Measurements from ENCODE around the gene GARRE1.
"Not testable (repeated sequence)": the region's sequence is repeated elsewhere in the genome, so short reads cannot be mapped to it uniquely, and the experiment has no call there.

GARRE1 gene

DNA sequence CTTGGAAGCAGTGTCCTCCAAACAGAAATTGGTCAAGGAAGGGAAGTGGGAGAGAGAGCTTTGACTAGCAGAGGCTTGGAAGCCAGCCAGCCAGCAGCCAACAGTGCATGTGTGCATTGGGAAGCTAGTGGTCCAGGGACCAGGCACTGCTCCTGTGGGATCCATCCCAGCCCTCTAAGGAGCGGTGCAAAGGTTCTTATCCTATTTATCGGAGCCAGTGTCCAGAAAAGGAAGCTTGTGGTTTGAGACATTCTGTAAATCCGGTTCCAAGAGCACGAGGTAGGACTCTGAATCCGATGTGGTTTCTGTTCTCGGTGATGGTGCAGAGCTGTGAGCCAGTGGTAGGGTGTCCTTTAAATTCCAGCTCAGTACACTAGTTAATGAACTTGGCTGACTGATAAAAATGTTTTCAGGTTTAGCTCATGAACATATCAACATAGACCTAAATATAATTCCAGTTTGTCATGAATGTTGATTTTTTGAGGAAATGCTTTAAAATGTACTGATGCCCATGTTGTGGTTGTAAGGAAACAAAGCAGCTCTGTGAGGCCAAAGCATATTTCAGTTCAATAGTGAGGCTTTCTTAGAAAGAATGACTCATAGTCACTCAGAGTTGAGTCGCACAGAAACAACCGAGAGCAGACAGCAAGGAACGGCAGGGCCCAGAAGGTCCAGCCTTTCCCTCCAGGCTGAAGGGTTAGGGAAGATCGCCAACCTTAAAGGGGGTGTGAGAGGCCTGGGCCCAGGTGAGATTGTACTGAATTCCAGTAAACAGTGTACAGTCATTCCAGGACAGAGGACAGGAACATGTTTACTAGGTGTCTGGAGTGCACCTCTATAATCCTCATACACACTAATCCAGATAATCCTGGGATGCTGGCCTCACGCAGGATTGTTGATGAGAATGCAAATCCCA, 21.5 kb upstream of the GARRE1 start:
- DNase-seq = peak in 1 of 5 experiments; percentile 76

DNA sequence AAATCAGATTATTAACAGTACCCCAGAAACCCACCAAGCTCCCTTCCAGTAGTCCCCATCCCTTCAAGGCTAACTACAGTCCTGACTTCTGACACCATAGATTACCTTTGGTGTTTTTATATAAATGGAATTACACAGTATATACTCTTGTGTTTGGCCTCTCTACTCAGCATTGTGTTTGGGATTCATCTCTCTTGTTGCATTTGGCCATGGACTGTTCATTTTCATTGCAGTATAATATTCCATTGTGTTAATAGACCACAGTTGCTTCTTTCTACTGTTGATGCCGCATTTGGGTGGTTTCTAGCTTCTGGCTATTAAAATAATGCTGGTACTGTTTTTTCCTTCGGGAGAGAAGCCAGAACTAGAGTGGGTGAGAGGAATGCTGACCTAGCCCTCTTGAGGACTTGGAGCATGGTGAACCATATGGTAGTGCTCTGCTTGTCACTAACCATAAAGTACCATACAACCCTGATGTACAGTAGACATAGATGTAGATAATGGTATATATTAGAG, 18.9 kb upstream of the GARRE1 start:
- DNase-seq = no peak

DNA sequence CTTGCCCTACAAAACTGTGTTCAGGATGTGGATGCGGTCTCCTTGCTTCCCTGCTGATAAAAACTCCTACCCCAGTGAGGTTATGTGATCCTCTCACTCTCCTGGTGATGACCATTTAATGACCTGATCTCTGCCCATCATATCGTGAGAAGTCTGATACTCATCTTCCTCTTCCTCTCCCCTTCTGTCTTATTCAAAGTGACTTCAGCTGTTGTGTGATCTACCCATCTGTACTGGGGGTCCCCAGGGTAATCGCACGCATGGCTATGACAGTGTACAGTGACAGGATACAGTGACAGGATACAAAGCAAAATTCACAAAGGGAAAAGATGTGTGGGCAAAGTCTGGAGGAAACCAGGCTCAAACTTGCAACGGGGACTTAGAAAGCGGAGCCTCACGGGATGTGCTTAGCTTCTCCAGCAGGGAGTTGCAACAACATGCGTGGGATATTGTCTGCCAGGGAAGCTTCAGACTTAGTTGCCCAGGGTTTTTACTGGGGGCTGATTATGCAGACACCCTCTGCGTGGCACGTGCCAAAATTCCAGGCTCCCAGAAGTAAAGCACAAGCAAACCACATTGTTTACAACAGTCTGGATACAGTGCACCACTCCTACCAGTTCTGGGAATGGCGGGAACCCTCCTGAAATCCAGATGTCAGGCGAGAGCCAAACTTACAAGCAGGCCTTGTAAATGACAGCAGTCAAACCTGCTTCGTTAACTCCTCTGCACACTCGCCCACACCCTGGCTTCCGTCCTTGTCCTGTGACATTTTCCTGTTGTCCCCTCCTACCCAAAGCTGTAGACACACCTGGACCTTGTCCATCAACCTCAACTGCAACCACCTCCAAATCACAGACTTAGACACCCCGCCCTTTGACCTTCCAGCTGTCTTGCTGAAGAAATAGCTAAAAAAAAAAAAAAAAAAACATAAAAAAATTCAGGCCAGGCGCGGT, 18.0 kb upstream of the GARRE1 start:
- DNase-seq = no peak

DNA sequence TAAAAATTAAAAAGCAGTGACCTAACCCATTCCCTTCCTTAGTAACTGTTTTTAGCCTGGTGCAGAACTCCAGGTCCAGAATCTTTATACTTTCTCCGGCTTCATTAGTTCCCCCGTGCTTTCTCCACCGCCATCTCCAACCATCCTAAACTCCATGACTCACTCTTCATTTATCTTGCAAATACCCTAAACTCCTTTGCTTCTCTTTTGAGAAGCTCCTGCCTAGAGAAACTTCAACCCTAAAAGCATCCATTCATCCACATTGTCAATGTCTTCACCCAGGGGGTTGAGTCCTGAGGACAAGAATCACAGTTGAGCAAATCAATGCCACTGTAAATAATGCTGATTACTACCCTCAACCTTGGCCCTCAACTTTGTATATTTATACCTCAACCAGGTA, 17.1 kb upstream of the GARRE1 start:
- no peak for DNase-seq

DNA sequence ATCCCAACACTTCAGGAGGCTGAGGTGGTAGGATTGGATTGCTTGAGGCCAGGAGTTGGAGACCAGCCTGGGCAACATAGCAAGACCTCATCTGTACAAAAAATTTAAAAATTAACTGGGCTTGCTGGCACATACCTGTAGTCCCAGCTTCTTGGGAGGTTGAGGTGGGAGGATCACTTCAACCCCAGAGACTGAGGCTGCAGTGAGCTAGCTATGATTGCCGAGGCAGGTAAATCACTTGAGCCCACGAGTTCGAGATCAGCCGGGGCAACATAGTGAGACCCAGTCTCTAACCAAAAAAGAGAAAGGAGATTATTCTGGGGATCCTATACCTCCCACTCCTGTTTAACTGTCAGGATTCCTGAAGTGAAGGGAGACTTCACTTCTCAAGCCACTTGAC, 16.4 kb upstream of the GARRE1 start:
- no peak for DNase-seq

DNA sequence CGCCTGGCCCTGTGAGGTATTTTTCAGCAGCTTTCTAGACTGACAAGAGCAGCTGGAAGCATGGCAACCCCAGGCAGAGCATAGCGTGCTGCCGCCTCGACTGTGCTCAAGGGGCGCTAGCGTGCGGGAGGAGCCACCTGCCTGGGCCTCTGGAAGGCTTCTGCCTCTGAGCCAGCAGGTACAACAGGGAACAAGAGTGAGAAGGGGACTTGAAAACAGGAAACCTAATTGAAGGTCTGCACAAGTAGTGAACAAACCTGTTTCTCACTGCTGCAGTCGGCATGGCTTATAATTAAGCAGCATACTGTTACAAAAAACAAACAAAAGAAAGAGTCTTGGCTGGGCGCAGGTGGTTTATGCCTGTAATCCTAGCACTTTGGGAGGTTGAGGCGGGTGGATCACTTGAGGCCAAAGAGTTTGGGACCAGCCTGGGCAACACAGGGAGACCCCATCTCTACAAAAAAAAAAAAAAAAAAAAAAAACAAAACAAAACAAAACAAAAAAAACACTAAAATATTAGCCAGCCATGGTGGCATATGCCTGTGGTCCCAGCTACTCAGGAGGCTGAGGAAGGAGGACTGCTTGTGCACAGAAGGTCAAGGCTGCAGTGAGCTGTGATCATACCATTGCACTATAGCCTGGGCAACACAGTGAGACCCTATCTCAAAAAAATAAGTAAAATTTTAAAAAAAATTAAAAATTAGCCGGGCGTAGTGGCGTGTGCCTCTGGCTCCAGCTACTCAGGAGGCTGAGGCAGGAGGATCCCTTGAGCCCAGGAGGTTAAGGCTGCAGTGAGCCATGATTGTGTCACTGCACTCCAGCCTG, 12.6 kb upstream of the GARRE1 start:
- DNase-seq = peak in 1 of 5 experiments; percentile 53

DNA sequence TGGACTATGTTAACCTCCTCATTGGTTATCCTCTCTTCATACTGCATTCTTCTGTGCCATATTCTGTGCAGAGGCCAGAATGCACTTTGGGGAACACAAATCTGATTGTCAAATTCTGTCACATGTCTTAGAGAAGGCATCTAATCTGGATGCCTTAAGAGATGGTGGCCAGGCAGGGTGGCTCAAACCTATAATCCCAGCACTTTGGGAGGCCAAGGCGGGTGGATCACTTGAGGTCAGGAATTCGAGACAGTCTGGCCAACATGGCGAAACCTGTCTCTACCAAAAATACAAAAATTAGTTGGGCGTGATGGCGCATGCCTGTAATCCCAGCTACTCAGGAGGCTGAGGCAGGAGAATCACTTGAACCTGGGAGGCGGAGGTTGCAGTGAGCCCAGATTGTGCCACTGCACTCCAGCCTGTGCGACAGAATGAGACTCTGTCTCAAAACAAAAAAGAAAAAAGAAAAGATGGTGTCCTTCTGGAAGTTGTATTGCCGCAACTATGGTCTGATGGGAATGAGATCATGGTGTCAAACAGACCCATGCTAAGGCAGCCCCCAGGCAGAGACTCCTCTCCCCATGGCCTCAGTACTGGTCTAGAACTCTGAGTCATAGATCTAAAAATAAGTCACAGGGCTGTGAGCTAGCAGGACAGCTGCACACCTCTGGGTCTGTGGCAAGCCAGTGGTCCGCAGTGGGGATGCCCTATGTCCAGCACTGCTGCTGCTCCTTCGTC, 11.0 kb upstream of the GARRE1 start:
- DNase-seq = not testable (repeated sequence)

DNA sequence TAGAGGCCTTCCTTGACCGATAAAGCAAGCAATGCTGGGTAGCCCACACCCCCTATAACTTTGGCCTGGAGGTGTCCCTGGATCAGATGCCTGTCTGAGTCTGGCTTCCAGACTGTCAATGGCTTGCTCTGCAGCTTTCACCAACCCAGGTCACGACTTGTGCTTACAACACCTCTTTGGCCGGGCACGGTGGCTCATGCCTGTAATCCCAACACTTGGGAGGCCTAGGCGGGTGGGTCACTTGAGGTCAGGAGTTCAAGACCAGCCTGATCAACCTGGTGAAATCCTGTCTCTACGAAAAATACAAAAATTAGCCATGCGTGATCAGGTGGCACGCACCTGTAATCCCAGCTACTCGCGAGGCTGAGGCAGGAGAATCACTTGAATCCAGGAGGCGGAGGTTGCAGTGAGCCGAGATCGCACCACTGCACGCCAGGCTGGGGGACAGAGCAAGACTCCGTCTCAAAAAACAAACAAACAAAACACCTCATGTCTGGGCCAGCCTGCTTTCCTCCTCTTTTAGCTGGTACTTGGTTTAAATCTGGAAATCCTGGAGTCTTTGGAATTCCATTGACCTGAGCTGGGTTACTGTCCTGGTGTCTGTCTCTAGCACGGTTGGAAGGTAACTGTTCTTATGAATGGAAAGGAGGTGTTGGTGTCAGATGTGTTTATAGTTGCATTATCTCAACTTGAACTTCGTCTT, 10.3 kb upstream of the GARRE1 start:
- DNase-seq = no peak

DNA sequence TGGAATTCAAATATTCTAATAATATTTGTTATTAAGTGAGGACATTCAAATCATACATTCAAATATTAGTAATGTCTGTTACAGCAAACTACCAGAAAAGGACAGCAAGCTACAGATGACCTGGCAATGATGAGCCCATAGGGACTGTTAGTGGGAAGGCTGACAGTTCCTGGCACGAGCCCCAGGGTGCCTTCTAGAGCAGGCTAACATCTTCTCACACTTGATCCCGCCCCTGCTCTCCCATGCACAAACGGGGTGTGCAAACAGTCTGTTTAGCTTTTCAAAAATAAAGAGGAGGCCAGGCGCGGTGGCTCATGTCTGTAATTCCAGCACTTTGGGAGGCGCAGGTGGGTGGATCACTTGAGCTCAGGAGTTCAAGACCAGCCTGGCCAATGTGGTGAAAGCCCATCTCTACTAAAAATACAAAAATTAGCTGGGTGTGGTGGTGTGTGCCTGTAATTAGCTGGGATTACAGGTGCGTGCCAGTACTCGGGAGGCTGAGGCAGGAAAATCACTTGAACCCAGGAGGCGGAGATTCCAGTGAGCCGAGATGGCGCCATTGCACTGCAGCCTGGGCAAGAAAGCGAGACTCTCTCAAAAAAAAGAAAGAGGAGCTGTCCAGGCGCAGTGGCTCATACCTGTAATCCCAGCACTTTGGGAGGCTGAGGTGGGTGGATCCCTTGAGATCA, 9.6 kb upstream of the GARRE1 start:
- DNase-seq = no peak

DNA sequence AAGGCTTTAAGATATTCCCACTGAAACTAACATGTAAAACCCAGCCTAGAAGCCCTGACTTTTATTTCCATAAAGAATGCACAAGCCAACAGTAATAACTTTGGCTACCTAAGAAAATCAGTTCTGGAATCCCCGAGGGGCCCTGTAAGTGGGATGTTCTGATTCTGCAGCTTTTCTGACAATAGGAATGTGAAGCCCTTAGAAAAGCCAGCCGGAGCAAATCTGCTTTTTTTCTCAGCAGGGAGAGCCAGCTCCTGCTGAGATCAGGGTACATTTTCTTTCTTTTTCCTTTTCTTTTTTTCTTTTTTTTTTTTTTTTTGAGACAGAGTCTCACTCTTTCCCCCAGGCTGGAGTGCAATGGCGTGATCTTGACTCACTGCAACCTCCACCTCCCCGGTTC, 8.0 kb upstream of the GARRE1 start:
- DNase-seq = no peak

DNA sequence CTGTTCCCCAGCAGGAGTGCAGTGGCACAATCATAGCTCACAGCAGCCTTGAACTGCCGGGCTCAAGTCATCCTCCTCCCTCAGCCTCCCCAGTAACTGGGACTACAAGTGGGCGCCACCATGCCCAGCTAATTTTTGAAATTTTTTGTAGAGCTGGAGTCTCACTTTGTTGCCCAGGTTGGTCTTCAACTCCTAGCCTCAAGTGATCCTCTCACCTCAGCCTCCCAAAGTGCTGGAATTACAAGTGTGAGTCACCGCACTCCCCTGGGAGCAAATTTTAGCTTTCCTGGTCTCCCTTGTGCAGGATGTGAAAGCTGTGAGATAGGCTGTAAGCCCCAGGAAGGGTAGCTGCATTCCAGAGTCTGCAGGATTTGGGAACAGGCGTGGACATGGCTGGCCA, 5.4 kb upstream of the GARRE1 start:
- DNase-seq = no peak

DNA sequence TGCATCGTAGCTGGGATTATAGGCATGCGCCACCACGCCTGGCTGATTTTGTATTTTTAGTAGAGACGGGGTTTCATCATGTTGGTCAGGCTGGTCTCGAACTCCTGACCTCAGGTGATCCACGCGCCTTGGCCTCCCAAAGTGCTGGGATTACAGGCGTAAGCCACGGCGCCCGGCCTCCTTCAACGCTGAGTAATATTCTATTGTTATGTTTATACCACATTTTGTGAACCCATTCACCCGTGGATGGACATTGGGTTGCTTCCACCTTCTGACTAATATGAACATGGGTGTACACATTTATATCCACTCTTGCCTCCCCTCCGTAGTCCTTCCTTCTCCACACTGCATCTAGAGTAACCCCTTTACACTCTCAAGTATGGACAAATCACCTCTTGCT, 1.2 kb upstream of the GARRE1 start:
- not testable (repeated sequence) for DNase-seq

DNA sequence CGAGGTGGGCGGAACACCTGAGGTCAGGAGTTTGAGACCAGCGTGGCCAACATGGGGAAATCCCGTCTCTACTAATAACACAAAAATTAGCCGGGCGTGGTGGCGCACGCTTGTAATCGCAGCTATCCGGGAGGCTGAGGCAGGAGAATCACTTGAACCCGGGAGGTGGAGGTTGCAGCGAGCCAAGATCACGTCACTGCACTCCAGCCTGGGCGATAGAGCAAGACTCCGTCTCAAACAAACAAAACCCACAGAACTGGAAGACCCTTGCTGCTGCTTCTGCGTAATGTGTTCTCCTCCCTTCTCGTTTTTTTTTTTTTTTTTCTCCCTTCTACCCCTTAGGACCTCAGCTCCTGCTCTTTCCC, 691 bp upstream of the GARRE1 start:
- not testable (repeated sequence) for DNase-seq

DNA sequence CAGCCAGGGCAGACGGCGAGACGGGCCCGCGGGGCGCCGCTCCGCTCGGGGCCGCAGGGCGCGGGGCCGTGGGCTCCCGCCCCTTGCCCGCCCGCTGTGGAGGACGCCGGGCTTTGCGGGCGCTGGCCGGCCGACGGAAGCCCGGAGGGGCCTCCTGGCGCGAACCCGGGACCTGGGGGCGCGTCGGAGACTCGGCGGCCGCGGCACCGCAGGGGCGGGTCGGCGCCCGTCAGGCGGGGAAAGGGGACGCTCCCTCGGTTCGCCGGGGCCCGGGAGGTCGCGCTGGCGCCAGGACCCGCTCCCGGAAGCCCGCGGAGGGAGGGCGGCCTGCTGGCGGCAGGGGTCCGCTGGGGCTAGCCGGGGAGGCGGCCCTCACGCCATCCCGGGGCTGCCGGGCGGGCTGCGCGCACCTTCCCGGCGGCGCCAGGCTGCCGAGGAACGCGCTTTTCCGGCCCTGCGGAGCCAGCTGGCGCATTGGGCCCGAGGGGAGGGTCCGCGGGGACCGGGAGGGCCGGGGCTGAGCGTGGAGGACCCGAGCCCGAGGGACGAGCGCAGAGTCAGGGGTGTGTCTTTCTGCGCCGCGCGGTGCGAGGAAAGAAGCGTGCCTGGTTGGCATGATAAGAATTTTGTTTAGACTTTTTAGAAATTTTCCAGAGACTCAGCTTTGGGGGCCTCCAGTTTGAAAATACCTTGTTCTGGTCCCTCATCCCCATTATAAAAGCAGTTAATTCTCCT, 511 bp downstream of the GARRE1 start:
- peak in 4 of 5 experiments; percentile 10 to 65 (median 22) for DNase-seq

DNA sequence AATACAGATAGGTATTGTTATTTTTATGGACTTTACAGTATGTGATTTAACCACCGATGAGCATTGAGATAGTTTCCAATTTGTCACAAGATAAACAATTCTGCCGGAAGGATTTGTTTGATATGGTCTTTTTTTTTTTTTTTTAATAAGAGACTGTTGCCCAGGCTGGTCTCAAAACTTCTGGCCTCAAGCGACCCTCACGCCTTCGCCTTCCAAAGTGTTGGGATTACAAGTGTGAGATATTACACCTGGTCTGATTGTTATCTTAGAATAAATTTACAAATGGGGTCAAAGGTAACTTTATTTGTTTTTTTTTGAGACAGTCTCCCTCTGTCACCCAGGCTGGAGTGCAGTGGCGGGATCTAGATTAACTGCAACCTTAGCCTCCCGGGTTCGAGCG, 1.2 kb downstream of the GARRE1 start:
- DNase-seq = no peak

DNA sequence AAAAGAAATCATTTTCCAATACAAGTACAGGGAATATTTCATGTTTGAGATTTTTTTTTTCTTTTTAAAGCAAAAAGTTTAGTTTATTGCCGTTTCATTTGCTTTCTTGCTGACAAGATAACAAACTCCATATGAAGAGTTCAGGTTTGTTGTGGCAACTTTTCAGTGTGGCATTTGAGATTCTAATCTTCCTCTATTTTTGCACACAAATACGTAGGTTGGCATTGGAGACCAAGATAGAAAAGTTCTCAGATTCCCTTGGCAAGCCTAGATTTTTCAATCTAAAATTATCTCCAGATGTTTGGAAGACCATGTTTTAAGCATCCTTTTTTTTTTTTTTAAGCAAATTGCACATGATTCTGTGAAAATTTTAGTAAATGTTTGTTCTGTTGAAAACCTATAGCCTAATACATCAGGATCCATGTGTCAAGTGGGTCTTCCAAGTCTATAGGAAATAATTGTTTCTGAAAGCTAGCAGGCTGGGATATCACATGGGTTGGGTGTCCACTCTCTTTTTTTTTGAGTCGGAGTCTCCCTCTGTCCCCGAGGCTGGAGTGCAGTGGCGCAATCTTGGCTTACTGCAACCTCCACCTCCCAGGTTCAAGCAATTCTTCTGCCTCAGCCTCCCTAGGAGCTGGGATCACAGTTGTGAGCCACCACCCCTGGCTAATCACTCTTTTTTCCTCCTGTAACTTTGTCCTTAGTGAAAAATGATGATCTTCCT, 2.6 kb downstream of the GARRE1 start:
- DNase-seq = peak in 1 of 5 experiments; percentile 34

DNA sequence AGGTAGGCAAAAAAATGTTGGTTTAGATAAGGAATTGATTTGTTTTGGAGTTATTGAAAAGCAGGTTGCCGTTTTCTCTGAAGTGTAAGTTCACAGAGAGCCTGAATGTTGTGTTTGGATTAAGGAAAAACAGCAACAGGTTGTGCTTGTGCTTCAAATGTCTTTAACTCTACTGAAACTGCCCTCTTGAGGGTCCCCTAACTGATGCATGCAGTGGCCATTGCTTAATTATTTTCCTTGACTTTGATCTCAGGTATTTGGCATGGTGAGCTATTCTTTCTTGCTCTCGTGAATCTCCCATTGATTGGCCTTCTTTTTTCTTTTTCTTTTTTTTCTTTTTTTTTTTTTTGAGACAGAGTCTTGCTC, 3.2 kb downstream of the GARRE1 start:
- DNase-seq = no peak

DNA sequence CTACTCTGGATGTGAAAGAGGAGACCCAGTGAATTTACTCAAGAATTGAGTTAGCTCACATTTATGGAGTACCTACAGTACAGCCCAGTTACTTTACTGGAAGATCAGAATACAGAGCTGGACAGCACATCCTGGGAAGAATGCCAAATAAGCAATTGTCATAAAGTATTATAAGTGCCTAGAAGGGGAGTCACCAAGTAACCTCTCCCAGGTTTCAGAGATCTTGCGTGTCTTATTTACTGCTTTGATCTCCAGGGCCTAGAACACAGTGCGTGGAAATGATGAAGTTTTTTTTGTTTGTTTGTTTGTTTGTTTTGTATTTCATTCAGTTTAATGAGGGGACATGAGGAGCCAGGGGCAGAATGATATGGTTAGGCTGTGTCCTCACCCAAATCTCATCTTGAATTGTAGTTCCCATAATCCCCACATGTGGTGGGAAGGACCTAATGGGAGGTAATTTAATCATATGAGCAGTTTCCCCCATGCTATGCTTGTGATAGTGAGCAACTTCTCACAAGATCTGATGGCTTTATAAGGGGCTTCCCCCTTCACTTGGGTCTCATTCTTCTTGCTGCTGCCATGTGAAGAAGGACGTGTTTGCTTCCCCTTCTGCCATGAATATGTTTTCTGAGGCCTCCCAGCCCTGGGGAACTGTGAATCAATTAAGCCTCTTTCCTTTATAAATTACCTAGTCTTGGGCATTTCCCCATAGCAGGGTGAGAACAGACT, 5.2 kb downstream of the GARRE1 start:
- no peak for DNase-seq
